Measurements from ENCODE around the gene LARGE1.

LARGE1 gene

GRCh38 chr22:33562501-33562900, 357.8 kb downstream of the LARGE1 start:
- Histone ChIP-seq H3K27me3 (ENCODE audit: control insufficient read depth, insufficient read depth, low read length) (no peaks in the 10 kb centered on the region), H3K36me3 (ENCODE audit: control insufficient read depth, insufficient read depth, low read length) (peaks cover 4% of the 10 kb centered on the region), H3K4me3 (ENCODE audit: low read depth, low read length) (no peak overlapping the region), H3K9ac (ENCODE audit: low read depth, low read length) (no peak overlapping the region), H3K9me3 (ENCODE audit: control insufficient read depth, insufficient read depth, low read length) (no peaks in the 10 kb centered on the region), H3K4me1 (ENCODE audit: control insufficient read depth, insufficient read depth, low read length) (no peaks in the 10 kb centered on the region)

GRCh38 chr22:33561149-33561807, 359.0 kb downstream of the LARGE1 start:
- no peak overlapping the region for H3K9ac ChIP-seq (ENCODE audit: low read depth, low read length)
- peaks cover 4% of the 10 kb centered on the region for H3K36me3 ChIP-seq (ENCODE audit: control insufficient read depth, insufficient read depth, low read length)
- H3K27me3 ChIP-seq (ENCODE audit: control insufficient read depth, insufficient read depth, low read length): no peaks in the 10 kb centered on the region
- no peaks in the 10 kb centered on the region for H3K4me1 ChIP-seq (ENCODE audit: control insufficient read depth, insufficient read depth, low read length)
- H3K4me3 ChIP-seq (ENCODE audit: low read depth, low read length): no peak overlapping the region
- no peaks in the 10 kb centered on the region for H3K9me3 ChIP-seq (ENCODE audit: control insufficient read depth, insufficient read depth, low read length)

GRCh38 chr22:33557836-33558235, 362.4 kb downstream of the LARGE1 start:
- H3K4me3 ChIP-seq (ENCODE audit: low read depth, low read length): no peak overlapping the region

GRCh38 chr22:33555814-33556522, 364.3 kb downstream of the LARGE1 start:
- no peaks in the 10 kb centered on the region for H3K9me3 ChIP-seq (ENCODE audit: control insufficient read depth, insufficient read depth, low read length)
- H3K4me3 ChIP-seq (ENCODE audit: low read depth, low read length): no peak overlapping the region
- no peaks in the 10 kb centered on the region for H3K36me3 ChIP-seq (ENCODE audit: control insufficient read depth, insufficient read depth, low read length)
- no peak overlapping the region for H3K9ac ChIP-seq (ENCODE audit: low read depth, low read length)
- no peaks in the 10 kb centered on the region for H3K4me1 ChIP-seq (ENCODE audit: control insufficient read depth, insufficient read depth, low read length)
- H3K27me3 ChIP-seq (ENCODE audit: control insufficient read depth, insufficient read depth, low read length): no peaks in the 10 kb centered on the region

More at GRCh38 chr22:33557836-33558235, 362.4 kb downstream of the LARGE1 start:
- Histone ChIP-seq H3K4me1 (ENCODE audit: control insufficient read depth, insufficient read depth, low read length) (no peaks in the 10 kb centered on the region), H3K27me3 (ENCODE audit: control insufficient read depth, insufficient read depth, low read length) (no peaks in the 10 kb centered on the region), H3K9me3 (ENCODE audit: control insufficient read depth, insufficient read depth, low read length) (no peaks in the 10 kb centered on the region), H3K36me3 (ENCODE audit: control insufficient read depth, insufficient read depth, low read length) (peaks cover 4% of the 10 kb centered on the region), H3K9ac (ENCODE audit: low read depth, low read length) (no peak overlapping the region)

- Histone ChIP-seq H3K9ac (ENCODE audit: low read depth, low read length) (no peak overlapping the region), H3K4me1 (ENCODE audit: control insufficient read depth, insufficient read depth, low read length) (no peaks in the 10 kb centered on the region), H3K4me3 (ENCODE audit: low read depth, low read length) (no peak overlapping the region), H3K9me3 (ENCODE audit: control insufficient read depth, insufficient read depth, low read length) (no peaks in the 10 kb centered on the region), H3K27me3 (ENCODE audit: control insufficient read depth, insufficient read depth, low read length) (no peaks in the 10 kb centered on the region), H3K36me3 (ENCODE audit: control insufficient read depth, insufficient read depth, low read length) (no peaks in the 10 kb centered on the region)
Observed at GRCh38 chr22:33553493-33553892, 366.8 kb downstream of the LARGE1 start.

- Histone ChIP-seq H3K9ac (ENCODE audit: low read depth, low read length) (no peak overlapping the region), H3K9me3 (ENCODE audit: control insufficient read depth, insufficient read depth, low read length) (no peaks in the 10 kb centered on the region), H3K4me1 (ENCODE audit: control insufficient read depth, insufficient read depth, low read length) (no peaks in the 10 kb centered on the region), H3K36me3 (ENCODE audit: control insufficient read depth, insufficient read depth, low read length) (no peaks in the 10 kb centered on the region), H3K27me3 (ENCODE audit: control insufficient read depth, insufficient read depth, low read length) (no peaks in the 10 kb centered on the region), H3K4me3 (ENCODE audit: low read depth, low read length) (no peak overlapping the region)
Observed at GRCh38 chr22:33544707-33545106, 375.6 kb downstream of the LARGE1 start.

GRCh38 chr22:33542722-33543121, 377.6 kb downstream of the LARGE1 start:
- H3K36me3 ChIP-seq (ENCODE audit: control insufficient read depth, insufficient read depth, low read length): no peaks in the 10 kb centered on the region
- H3K4me3 ChIP-seq (ENCODE audit: low read depth, low read length): no peak overlapping the region
- H3K9ac ChIP-seq (ENCODE audit: low read depth, low read length): no peak overlapping the region
- no peaks in the 10 kb centered on the region for H3K9me3 ChIP-seq (ENCODE audit: control insufficient read depth, insufficient read depth, low read length)
- no peaks in the 10 kb centered on the region for H3K27me3 ChIP-seq (ENCODE audit: control insufficient read depth, insufficient read depth, low read length)
- H3K4me1 ChIP-seq (ENCODE audit: control insufficient read depth, insufficient read depth, low read length): no peaks in the 10 kb centered on the region

- no peaks in the 10 kb centered on the region for H3K36me3 ChIP-seq (ENCODE audit: control insufficient read depth, insufficient read depth, low read length)
- no peaks in the 10 kb centered on the region for H3K27me3 ChIP-seq (ENCODE audit: control insufficient read depth, insufficient read depth, low read length)
- H3K4me1 ChIP-seq (ENCODE audit: control insufficient read depth, insufficient read depth, low read length): no peaks in the 10 kb centered on the region
- H3K9ac ChIP-seq (ENCODE audit: low read depth, low read length): no peak overlapping the region
- no peaks in the 10 kb centered on the region for H3K9me3 ChIP-seq (ENCODE audit: control insufficient read depth, insufficient read depth, low read length)
- no peak overlapping the region for H3K4me3 ChIP-seq (ENCODE audit: low read depth, low read length)
Observed at GRCh38 chr22:33542153-33542552, 378.1 kb downstream of the LARGE1 start.

- Histone ChIP-seq H3K9ac (ENCODE audit: low read depth, low read length) (no peak overlapping the region), H3K36me3 (ENCODE audit: control insufficient read depth, insufficient read depth, low read length) (no peaks in the 10 kb centered on the region), H3K4me3 (ENCODE audit: low read depth, low read length) (no peak overlapping the region), H3K27me3 (ENCODE audit: control insufficient read depth, insufficient read depth, low read length) (no peaks in the 10 kb centered on the region), H3K9me3 (ENCODE audit: control insufficient read depth, insufficient read depth, low read length) (no peaks in the 10 kb centered on the region), H3K4me1 (ENCODE audit: control insufficient read depth, insufficient read depth, low read length) (no peaks in the 10 kb centered on the region)
Observed at GRCh38 chr22:33539902-33540751, 380.1 kb downstream of the LARGE1 start.

GRCh38 chr22:33539202-33539901, 380.9 kb downstream of the LARGE1 start:
- no peak overlapping the region for H3K4me3 ChIP-seq (ENCODE audit: low read depth, low read length)
- no peak overlapping the region for H3K9ac ChIP-seq (ENCODE audit: low read depth, low read length)

GRCh38 chr22:33538277-33538885, 381.9 kb downstream of the LARGE1 start:
- Histone ChIP-seq H3K4me3 (ENCODE audit: low read depth, low read length) (no peak overlapping the region), H3K27me3 (ENCODE audit: control insufficient read depth, insufficient read depth, low read length) (no peaks in the 10 kb centered on the region)

More at GRCh38 chr22:33539202-33539901, 380.9 kb downstream of the LARGE1 start:
- Histone ChIP-seq H3K9me3 (ENCODE audit: control insufficient read depth, insufficient read depth, low read length) (no peaks in the 10 kb centered on the region), H3K36me3 (ENCODE audit: control insufficient read depth, insufficient read depth, low read length) (no peaks in the 10 kb centered on the region), H3K4me1 (ENCODE audit: control insufficient read depth, insufficient read depth, low read length) (no peaks in the 10 kb centered on the region), H3K27me3 (ENCODE audit: control insufficient read depth, insufficient read depth, low read length) (no peaks in the 10 kb centered on the region)

More at GRCh38 chr22:33538277-33538885, 381.9 kb downstream of the LARGE1 start:
- Histone ChIP-seq H3K4me1 (ENCODE audit: control insufficient read depth, insufficient read depth, low read length) (no peaks in the 10 kb centered on the region), H3K9me3 (ENCODE audit: control insufficient read depth, insufficient read depth, low read length) (no peaks in the 10 kb centered on the region), H3K36me3 (ENCODE audit: control insufficient read depth, insufficient read depth, low read length) (no peaks in the 10 kb centered on the region), H3K9ac (ENCODE audit: low read depth, low read length) (no peak overlapping the region)

Measured in iPS-15b (cell line).